Calu3 (cell line): ENCODE data around the gene MACROD2. TPM values are rescaled to one million over a fixed set of nuclear protein-coding genes. Genes with fewer than 3 reads are reported as not detected.

ENCODE experiments used
- BruUV-seq: library from RNA; stranded (reverse); fragments of 400-500 nt; replicated peaks from 2 replicates; lab custom pipeline; 2021; lab: Mats Ljungman, UMichigan
- CTCF ChIA-PET: fragments of 300-600 bp; sonication (Branson Sonifier 250); formaldehyde crosslinking; loops from one replicate; lab custom pipeline; 2022; ENCODE audit warnings: antibody characterized with exemption; lab: Charles Lee
- DNase-seq: peaks from one replicate; pipeline ENCODE4 v3.0.0; 2022
- H3K27ac Mint-ChIP-seq: one replicate; pipeline ENCODE4 v1.8.0; 2022; ENCODE audit warnings: mixed read lengths; ENCODE audit not compliant: unreplicated experiment
- H3K27me3 Mint-ChIP-seq: one replicate; pipeline ENCODE4 v1.8.0; 2022; ENCODE audit warnings: mixed read lengths; ENCODE audit not compliant: unreplicated experiment
- H3K36me3 Mint-ChIP-seq: one replicate; pipeline ENCODE4 v1.8.0; 2022; ENCODE audit warnings: mild to moderate bottlenecking, moderate library complexity, mixed read lengths; ENCODE audit not compliant: insufficient read depth, unreplicated experiment
- H3K4me1 Mint-ChIP-seq: one replicate; pipeline ENCODE4 v1.8.0; 2022; ENCODE audit warnings: mild to moderate bottlenecking, low read depth, mixed read lengths; ENCODE audit not compliant: unreplicated experiment
- H3K4me3 Mint-ChIP-seq: one replicate; pipeline ENCODE4 v1.8.0; 2022; ENCODE audit warnings: mild to moderate bottlenecking, low read depth, moderate library complexity, mixed read lengths; ENCODE audit not compliant: unreplicated experiment
- H3K9me3 Mint-ChIP-seq: one replicate; pipeline ENCODE4 v1.8.0; 2022; ENCODE audit warnings: low read depth, mixed read lengths; ENCODE audit not compliant: unreplicated experiment
- intact Hi-C: fragments of 100-400 bp; cut with micrococcal nuclease; formaldehyde crosslinking; loops from one replicate; pipeline ENCODE4 v1.10.0; 2022; ENCODE audit not compliant: unreplicated experiment
- total RNA-seq: library from RNA; stranded (reverse); gene quantifications from 2 replicates; pipeline ENCODE4 v1.2.3, GENCODE V29; 2022
- TF ChIP-seq, protein P1 (sequence below): fragments of 200-600 bp; IDR thresholded peaks from one replicate; pipeline ENCODE4 v1.8.0; 2022; ENCODE audit warnings: antibody characterized with exemption; ENCODE audit not compliant: unreplicated experiment

Gene MACROD2
- total RNA-seq, 1 experiment from 2014 or later, result 29.4 TPM

DNA sequence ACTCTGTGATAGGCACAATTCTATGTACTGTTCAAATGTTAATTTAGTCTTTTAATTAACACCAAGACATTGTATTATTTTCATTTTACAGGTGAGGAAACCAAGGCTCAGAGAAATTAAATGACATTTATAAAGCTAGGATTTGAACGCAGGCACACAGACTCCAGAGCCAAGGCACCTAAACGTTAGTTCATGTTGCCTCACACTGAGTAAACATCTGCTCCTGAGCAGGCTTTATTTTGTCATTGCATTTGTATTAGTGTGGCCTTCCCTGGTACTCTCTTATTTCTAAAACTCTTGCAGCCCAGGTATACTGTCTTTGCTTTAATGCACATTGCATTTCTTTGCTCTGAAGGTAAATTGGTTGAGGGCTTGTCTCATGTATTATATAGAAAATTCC is 605.2 kb downstream of the MACROD2 start:
- Mint-ChIP-seq H3K4me1 (peaks cover 12% of the 10 kb centered on the region), H3K4me3 (no peak overlapping the region), H3K9me3 (no peaks in the 10 kb centered on the region), H3K27ac (no peak overlapping the region), H3K27me3 (no peaks in the 10 kb centered on the region), H3K36me3 (no peaks in the 10 kb centered on the region)
- CTCF ChIA-PET, result no interaction called here
- no peak for DNase-seq
- TF ChIP-seq, protein P1, sequence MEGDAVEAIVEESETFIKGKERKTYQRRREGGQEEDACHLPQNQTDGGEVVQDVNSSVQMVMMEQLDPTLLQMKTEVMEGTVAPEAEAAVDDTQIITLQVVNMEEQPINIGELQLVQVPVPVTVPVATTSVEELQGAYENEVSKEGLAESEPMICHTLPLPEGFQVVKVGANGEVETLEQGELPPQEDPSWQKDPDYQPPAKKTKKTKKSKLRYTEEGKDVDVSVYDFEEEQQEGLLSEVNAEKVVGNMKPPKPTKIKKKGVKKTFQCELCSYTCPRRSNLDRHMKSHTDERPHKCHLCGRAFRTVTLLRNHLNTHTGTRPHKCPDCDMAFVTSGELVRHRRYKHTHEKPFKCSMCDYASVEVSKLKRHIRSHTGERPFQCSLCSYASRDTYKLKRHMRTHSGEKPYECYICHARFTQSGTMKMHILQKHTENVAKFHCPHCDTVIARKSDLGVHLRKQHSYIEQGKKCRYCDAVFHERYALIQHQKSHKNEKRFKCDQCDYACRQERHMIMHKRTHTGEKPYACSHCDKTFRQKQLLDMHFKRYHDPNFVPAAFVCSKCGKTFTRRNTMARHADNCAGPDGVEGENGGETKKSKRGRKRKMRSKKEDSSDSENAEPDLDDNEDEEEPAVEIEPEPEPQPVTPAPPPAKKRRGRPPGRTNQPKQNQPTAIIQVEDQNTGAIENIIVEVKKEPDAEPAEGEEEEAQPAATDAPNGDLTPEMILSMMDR, result no peak
- intact Hi-C loops, result no loop called here
- BruUV-seq, result no TSS peak

DNA sequence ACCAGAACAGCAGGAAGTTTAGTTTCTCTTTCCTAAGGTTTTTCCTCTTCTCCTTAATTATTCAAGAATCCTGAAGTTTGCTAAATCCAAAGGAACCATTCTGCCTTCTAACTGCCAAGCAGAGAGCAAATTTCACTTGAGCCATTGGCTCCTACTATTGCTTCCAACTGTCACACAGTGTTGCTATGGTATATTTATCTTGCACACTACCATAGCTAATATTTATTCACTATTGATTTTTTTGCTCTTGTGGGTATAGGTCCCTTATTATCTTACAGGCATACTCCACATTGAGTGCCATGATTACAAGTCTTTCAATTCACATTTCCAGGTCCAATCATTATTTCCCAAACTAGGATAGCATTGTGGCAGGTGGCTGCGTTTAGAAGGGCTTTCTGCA is 608.8 kb downstream of the MACROD2 start:
- intact Hi-C loops, result no loop called here
- CTCF ChIA-PET, result no interaction called here
- Mint-ChIP-seq H3K27me3 (no peaks in the 10 kb centered on the region), H3K27ac (no peak overlapping the region), H3K36me3 (no peaks in the 10 kb centered on the region), H3K4me1 (peaks cover 12% of the 10 kb centered on the region), H3K4me3 (no peak overlapping the region), H3K9me3 (no peaks in the 10 kb centered on the region)
- TF ChIP-seq, protein P1, result no peak
- no peak for DNase-seq
- no TSS peak for BruUV-seq

DNA sequence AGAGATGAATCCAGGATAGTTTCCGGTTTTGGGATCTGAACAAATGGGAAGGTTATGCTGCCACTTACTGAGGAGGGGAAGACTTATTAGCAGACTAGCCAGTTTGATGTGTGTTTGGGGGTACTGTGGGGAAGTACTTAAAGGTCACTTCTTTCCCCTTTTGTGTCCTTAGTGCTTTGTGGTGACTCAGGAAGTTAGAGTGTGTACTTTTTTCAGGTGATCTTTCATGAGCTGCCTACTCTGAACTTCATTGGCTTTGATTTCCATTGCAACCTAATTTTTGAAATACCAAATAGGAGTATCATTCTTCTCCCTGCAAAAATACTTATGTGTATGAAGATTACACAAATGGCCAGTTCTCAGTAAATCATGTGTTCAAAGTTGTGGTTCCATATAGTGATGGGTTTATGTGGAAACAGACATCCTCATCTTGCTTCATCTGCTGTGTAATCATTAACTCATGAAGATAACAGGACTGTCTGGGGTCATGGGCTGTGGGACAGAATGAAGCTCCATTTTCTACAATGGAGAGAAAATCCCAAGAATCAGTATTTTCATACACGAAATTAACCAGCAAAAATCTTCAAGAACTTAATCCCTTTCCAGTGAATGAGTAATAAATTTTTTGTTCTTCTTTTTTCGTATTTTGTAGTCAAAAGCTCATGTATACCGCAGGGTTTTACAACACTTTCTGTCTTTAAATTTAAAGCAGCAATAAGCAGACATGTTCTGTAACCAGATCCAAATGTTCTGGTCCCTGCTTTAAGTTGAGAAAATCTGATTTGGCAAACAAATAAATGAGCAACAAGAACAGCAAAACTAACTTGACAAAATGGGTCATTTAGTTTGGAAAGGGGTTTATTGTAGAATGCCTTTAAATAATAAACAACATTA is 614.3 kb downstream of the MACROD2 start:
- Mint-ChIP-seq H3K9me3 (no peaks in the 10 kb centered on the region), H3K36me3 (no peaks in the 10 kb centered on the region), H3K27ac (no peak overlapping the region), H3K27me3 (no peaks in the 10 kb centered on the region), H3K4me3 (no peak overlapping the region), H3K4me1 (peaks cover 3% of the 10 kb centered on the region)
- intact Hi-C loops, result loop anchor here (10.0 kb wide), 1 partner anchor 195 kb away; no protein-coding TSS in a partner anchor
- CTCF ChIA-PET, result no interaction called here
- DNase-seq, result no peak
- no TSS peak for BruUV-seq
- TF ChIP-seq, protein P1, result no peak

DNA sequence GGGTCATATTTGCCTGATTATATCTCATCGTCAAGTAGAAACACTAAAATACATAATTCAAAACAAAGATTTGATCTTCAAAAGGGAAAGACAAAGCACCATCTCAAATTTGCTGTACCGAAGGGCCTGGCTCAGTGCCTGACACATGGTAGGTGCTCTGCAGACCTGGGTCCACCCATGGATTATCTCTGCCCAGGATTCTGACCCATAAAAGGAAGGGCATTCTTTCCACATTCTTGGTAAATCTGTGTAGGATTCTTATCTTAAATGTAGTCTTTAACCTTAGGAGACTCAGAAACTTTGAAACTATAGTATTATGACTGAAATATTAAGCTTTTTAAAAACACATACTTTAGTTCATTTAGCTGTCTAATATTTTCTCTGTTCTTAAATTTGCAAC is 616.2 kb downstream of the MACROD2 start:
- no TSS peak for BruUV-seq
- no peak overlapping the region for H3K27ac Mint-ChIP-seq
- intact Hi-C loops, result loop anchor here (10.0 kb wide), 1 partner anchor 197 kb away; no protein-coding TSS in a partner anchor
- H3K36me3 Mint-ChIP-seq, result no peaks in the 10 kb centered on the region
- H3K27me3 Mint-ChIP-seq, result no peaks in the 10 kb centered on the region
- no peak for DNase-seq
- TF ChIP-seq, protein P1, result no peak
- H3K4me1 Mint-ChIP-seq, result peaks cover 2% of the 10 kb centered on the region
- no peak overlapping the region for H3K4me3 Mint-ChIP-seq
- H3K9me3 Mint-ChIP-seq, result no peaks in the 10 kb centered on the region
- CTCF ChIA-PET, result no interaction called here
